Measurements from ENCODE around the gene RAD51B. TPM values are rescaled to one million over a fixed set of nuclear protein-coding genes. Genes with fewer than 3 reads are reported as not detected.
A peak's percentile ranks its signal among the peaks of the same experiment; 100 is the strongest.

The RAD51B gene
- total and polyA plus RNA-seq, 2 of the 13 experiments (the other 11 are each of a cell fraction or from before 2014, with no cell fraction given) = 7.0 to 9.5 TPM

GRCh38 chr14:68469208-68469713 lies 649.7 kb downstream of the RAD51B start (continued):
- TF ChIP-seq, protein P1, sequence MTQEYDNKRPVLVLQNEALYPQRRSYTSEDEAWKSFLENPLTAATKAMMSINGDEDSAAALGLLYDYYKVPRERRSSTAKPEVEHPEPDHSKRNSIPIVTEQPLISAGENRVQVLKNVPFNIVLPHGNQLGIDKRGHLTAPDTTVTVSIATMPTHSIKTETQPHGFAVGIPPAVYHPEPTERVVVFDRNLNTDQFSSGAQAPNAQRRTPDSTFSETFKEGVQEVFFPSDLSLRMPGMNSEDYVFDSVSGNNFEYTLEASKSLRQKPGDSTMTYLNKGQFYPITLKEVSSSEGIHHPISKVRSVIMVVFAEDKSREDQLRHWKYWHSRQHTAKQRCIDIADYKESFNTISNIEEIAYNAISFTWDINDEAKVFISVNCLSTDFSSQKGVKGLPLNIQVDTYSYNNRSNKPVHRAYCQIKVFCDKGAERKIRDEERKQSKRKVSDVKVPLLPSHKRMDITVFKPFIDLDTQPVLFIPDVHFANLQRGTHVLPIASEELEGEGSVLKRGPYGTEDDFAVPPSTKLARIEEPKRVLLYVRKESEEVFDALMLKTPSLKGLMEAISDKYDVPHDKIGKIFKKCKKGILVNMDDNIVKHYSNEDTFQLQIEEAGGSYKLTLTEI (CRISPR knock-in tag; conservative IDR thresholded peaks at IDR 0.05) = no peak
- TF ChIP-seq ZNF44 (CRISPR knock-in tag; IDR thresholded peaks at IDR 0.05) (no peak), ZNF205 (CRISPR knock-in tag; IDR thresholded peaks at IDR 0.05) (peak; percentile 66), ZNF652 (CRISPR knock-in tag; IDR thresholded peaks at IDR 0.05; ENCODE audit: borderline replicate concordance, low read depth) (0 out of 2 replicates have a peak, but pooled peaks have one; percentile 25), RORA (CRISPR knock-in tag; IDR thresholded peaks at IDR 0.05) (no peak), ZNF253 (CRISPR knock-in tag; IDR thresholded peaks at IDR 0.05; ENCODE audit: borderline replicate concordance) (no peak), ZNF354B (CRISPR knock-in tag; IDR thresholded peaks at IDR 0.05) (no peak; the same call in 1 of the 2 replicates), REPIN1 (CRISPR knock-in tag; IDR thresholded peaks at IDR 0.05; ENCODE audit: borderline replicate concordance, low read depth) (no peak), HNRNPLL (IDR thresholded peaks at IDR 0.05; ENCODE audit: low read depth, low read length, poor library complexity, severe bottlenecking) (no peak), MAFK (conservative IDR thresholded peaks at IDR 0.05 in 1 of 2, IDR thresholded peaks at IDR 0.05 in 1 of 2; ENCODE audit: low read length in 2 of 2) (no peak), ARID2 (CRISPR knock-in tag; IDR thresholded peaks at IDR 0.05; ENCODE audit: borderline replicate concordance) (no peak), SNAPC5 (CRISPR knock-in tag; IDR thresholded peaks at IDR 0.05; ENCODE audit: borderline replicate concordance) (0 out of 2 replicates have a peak, but pooled peaks have one; percentile 57), POGZ (CRISPR knock-in tag; IDR thresholded peaks at IDR 0.05) (no peak), SNAI1 (CRISPR knock-in tag; IDR thresholded peaks at IDR 0.05; ENCODE audit: borderline replicate concordance) (no peak), SMAD1 (CRISPR knock-in tag; IDR thresholded peaks at IDR 0.05; ENCODE audit: borderline replicate concordance, low read depth) (no peak)
- TF ChIP-seq, protein P2, sequence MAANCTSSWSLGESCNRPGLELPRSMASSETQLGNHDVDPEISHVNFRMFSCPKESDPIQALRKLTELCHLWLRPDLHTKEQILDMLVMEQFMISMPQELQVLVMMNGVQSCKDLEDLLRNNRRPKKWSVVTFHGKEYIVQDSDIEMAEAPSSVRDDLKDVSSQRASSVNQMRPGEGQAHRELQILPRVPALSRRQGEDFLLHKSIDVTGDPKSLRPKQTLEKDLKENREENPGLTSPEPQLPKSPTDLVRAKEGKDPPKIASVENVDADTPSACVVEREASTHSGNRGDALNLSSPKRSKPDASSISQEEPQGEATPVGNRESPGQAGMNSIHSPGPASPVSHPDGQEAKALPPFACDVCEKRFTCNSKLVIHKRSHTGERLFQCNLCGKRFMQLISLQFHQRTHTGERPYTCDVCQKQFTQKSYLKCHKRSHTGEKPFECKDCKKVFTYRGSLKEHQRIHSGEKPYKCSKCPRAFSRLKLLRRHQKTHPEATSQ (CRISPR knock-in tag; IDR thresholded peaks at IDR 0.05; ENCODE audit: borderline replicate concordance) = peak; percentile 76; the same call in 1 of the 2 replicates
- TF ChIP-seq, protein P3, sequence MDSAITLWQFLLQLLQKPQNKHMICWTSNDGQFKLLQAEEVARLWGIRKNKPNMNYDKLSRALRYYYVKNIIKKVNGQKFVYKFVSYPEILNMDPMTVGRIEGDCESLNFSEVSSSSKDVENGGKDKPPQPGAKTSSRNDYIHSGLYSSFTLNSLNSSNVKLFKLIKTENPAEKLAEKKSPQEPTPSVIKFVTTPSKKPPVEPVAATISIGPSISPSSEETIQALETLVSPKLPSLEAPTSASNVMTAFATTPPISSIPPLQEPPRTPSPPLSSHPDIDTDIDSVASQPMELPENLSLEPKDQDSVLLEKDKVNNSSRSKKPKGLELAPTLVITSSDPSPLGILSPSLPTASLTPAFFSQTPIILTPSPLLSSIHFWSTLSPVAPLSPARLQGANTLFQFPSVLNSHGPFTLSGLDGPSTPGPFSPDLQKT (CRISPR knock-in tag; IDR thresholded peaks at IDR 0.05; ENCODE audit: borderline replicate concordance) = no peak
- TF ChIP-seq, protein P4, sequence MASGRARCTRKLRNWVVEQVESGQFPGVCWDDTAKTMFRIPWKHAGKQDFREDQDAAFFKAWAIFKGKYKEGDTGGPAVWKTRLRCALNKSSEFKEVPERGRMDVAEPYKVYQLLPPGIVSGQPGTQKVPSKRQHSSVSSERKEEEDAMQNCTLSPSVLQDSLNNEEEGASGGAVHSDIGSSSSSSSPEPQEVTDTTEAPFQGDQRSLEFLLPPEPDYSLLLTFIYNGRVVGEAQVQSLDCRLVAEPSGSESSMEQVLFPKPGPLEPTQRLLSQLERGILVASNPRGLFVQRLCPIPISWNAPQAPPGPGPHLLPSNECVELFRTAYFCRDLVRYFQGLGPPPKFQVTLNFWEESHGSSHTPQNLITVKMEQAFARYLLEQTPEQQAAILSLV (CRISPR knock-in tag; IDR thresholded peaks at IDR 0.05; ENCODE audit: borderline replicate concordance) = no peak
- TF ChIP-seq, protein P5, sequence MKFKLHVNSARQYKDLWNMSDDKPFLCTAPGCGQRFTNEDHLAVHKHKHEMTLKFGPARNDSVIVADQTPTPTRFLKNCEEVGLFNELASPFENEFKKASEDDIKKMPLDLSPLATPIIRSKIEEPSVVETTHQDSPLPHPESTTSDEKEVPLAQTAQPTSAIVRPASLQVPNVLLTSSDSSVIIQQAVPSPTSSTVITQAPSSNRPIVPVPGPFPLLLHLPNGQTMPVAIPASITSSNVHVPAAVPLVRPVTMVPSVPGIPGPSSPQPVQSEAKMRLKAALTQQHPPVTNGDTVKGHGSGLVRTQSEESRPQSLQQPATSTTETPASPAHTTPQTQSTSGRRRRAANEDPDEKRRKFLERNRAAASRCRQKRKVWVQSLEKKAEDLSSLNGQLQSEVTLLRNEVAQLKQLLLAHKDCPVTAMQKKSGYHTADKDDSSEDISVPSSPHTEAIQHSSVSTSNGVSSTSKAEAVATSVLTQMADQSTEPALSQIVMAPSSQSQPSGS (CRISPR knock-in tag; IDR thresholded peaks at IDR 0.05) = peak; percentile 60; the same call in 1 of the 2 replicates

All from HepG2 (cell line).